ENCODE data around the gene ADAMTS8. TPM values are rescaled to one million over a fixed set of nuclear protein-coding genes. Genes with fewer than 3 reads are reported as not detected.

ADAMTS8 gene
- total RNA-seq, 2 donors from 2014 or later, result 1.00 to 4.0 TPM

- TF ChIP-seq CTCF (conservative IDR thresholded peaks at IDR 0.05), result no peak
- DNase-seq, result no peak
Observed at GRCh38 chr11:130416906-130417305, 11.5 kb downstream of the ADAMTS8 start.

GRCh38 chr11:130416530-130416882 is 11.9 kb downstream of the ADAMTS8 start:
- H3K4me3 Mint-ChIP-seq, result no peak overlapping the region
- peaks cover 15% of the 10 kb centered on the region for H3K4me1 Mint-ChIP-seq
- H3K27ac Mint-ChIP-seq, result no peak overlapping the region

More at GRCh38 chr11:130416906-130417305, 11.5 kb downstream of the ADAMTS8 start:
- Mint-ChIP-seq H3K27ac (no peak overlapping the region), H3K36me3 (ENCODE audit: low read depth) (peaks cover 1% of the 10 kb centered on the region), H3K27me3 (ENCODE audit: insufficient read depth) (no peaks in the 10 kb centered on the region), H3K9me3 (no peaks in the 10 kb centered on the region), H3K4me1 (peaks cover 15% of the 10 kb centered on the region), H3K4me3 (no peak overlapping the region)
- Histone ChIP-seq H3K4me1 (ENCODE audit: control insufficient read depth, insufficient read depth, low read length) (no peaks in the 10 kb centered on the region), H3K36me3 (ENCODE audit: control insufficient read depth, insufficient read depth, low read length) (no peaks in the 10 kb centered on the region), H3K9me3 (ENCODE audit: control insufficient read depth, low read length) (no peaks in the 10 kb centered on the region), H3K4me3 (ENCODE audit: low read length) (no peak overlapping the region), H3K27ac (ENCODE audit: low read depth, low read length) (no peak overlapping the region), H3K27me3 (ENCODE audit: control insufficient read depth, insufficient read depth, low read length, poor library complexity, severe bottlenecking) (no peaks in the 10 kb centered on the region), H3K9ac (ENCODE audit: extremely low read depth, low read length, poor library complexity, severe bottlenecking) (no peak overlapping the region)
- 89 to 93% methylated on average over 6 to 11 of the region's 11 CpGs for WGBS, 2 experiments (ENCODE audit: insufficient coverage in 1 of 2, insufficient read length in 1 of 2)

GRCh38 chr11:130415731-130416529 is 12.5 kb downstream of the ADAMTS8 start:
- no peaks in the 10 kb centered on the region for H3K36me3 ChIP-seq (ENCODE audit: control insufficient read depth, insufficient read depth, low read length)
- no peak overlapping the region for H3K27ac ChIP-seq (ENCODE audit: low read depth, low read length)
- no peaks in the 10 kb centered on the region for H3K27me3 Mint-ChIP-seq (ENCODE audit: insufficient read depth)
- no peaks in the 10 kb centered on the region for H3K9me3 ChIP-seq (ENCODE audit: control insufficient read depth, low read length)
- WGBS, 2 experiments (ENCODE audit: insufficient coverage in 1 of 2, insufficient read length in 1 of 2), result 88 to 94% methylated on average over 24 to 37 of the region's 37 CpGs
- TF ChIP-seq CTCF (conservative IDR thresholded peaks at IDR 0.05), result no peak
- no peak overlapping the region for H3K27ac Mint-ChIP-seq
- no peak overlapping the region for H3K4me3 ChIP-seq (ENCODE audit: low read length)
- peaks cover 1% of the 10 kb centered on the region for H3K36me3 Mint-ChIP-seq (ENCODE audit: low read depth)
- no peak overlapping the region for H3K9ac ChIP-seq (ENCODE audit: extremely low read depth, low read length, poor library complexity, severe bottlenecking)
- H3K27me3 ChIP-seq (ENCODE audit: control insufficient read depth, insufficient read depth, low read length, poor library complexity, severe bottlenecking), result no peaks in the 10 kb centered on the region
- H3K4me3 Mint-ChIP-seq, result no peak overlapping the region
- no peaks in the 10 kb centered on the region for H3K4me1 ChIP-seq (ENCODE audit: control insufficient read depth, insufficient read depth, low read length)
- H3K4me1 Mint-ChIP-seq, result peaks cover 14% of the 10 kb centered on the region
- H3K9me3 Mint-ChIP-seq, result no peaks in the 10 kb centered on the region
- no peak for DNase-seq

More at GRCh38 chr11:130416530-130416882, 11.9 kb downstream of the ADAMTS8 start:
- Histone ChIP-seq H3K9ac (ENCODE audit: extremely low read depth, low read length, poor library complexity, severe bottlenecking) (no peak overlapping the region), H3K27ac (ENCODE audit: low read depth, low read length) (no peak overlapping the region), H3K4me3 (ENCODE audit: low read length) (no peak overlapping the region), H3K9me3 (ENCODE audit: control insufficient read depth, low read length) (no peaks in the 10 kb centered on the region), H3K27me3 (ENCODE audit: control insufficient read depth, insufficient read depth, low read length, poor library complexity, severe bottlenecking) (no peaks in the 10 kb centered on the region), H3K36me3 (ENCODE audit: control insufficient read depth, insufficient read depth, low read length) (no peaks in the 10 kb centered on the region), H3K4me1 (ENCODE audit: control insufficient read depth, insufficient read depth, low read length) (no peaks in the 10 kb centered on the region)
- WGBS, 2 experiments (ENCODE audit: insufficient coverage in 1 of 2, insufficient read length in 1 of 2), result 87 to 92% methylated on average over 12 of the region's 12 CpGs
- peaks cover 1% of the 10 kb centered on the region for H3K36me3 Mint-ChIP-seq (ENCODE audit: low read depth)
- H3K9me3 Mint-ChIP-seq, result no peaks in the 10 kb centered on the region
- DNase-seq, result no peak
- TF ChIP-seq CTCF (conservative IDR thresholded peaks at IDR 0.05), result no peak
- H3K27me3 Mint-ChIP-seq (ENCODE audit: insufficient read depth), result no peaks in the 10 kb centered on the region
